ENCODE data around the gene MGAT5B. TPM values are rescaled to one million over a fixed set of nuclear protein-coding genes. Genes with fewer than 3 reads are reported as not detected.

Gene MGAT5B
- total RNA-seq, 1 experiment from 2014 or later: 4.9 TPM

DNA sequence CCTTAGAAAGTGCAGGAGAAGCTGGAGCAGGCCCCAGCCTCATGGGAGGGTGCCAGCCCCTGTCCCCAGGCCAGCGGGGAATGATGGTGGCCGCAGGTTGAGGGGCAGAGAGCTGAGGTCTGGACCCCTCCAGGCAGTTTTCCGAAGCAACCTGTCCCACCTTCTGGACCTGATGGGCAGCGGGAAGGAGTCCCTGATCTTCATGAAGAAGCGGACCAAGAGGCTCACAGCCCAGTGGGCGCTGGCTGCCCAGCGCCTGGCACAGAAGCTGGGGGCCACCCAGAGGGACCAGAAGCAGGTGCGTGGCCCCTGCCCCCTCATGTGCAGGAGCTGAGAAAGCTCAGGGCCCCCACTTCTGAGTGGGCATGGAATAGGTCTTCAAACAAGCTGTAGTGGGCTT lies 36.8 kb downstream of the MGAT5B start:
- no peaks in the 10 kb centered on the region for H3K9me3 ChIP-seq (ENCODE audit: low read length)
- DNase-seq (no peak), ATAC-seq (no peak)
- no peaks in the 10 kb centered on the region for H3K79me2 ChIP-seq (ENCODE audit: low read length)
- intact Hi-C loops (cut with micrococcal nuclease): no loop called here
- ChIA-PET POLR2A (ENCODE audit: unreplicated experiment) (no interaction called here), CTCF (no interaction called here)
- H3K27ac ChIP-seq (ENCODE audit: low read length): no peak overlapping the region
- H3K9ac ChIP-seq (ENCODE audit: low read length): no peak overlapping the region
- no peaks in the 10 kb centered on the region for H3F3A ChIP-seq (ENCODE audit: low read length, unreplicated experiment)
- H2AFZ ChIP-seq (ENCODE audit: low read length): no peak overlapping the region
- H4K20me1 ChIP-seq (ENCODE audit: low read length): no peaks in the 10 kb centered on the region
- H3K36me3 ChIP-seq (ENCODE audit: low read depth, low read length): peaks cover 7% of the 10 kb centered on the region; the same call in 1 of the 2 replicates
- H3K4me3 ChIP-seq (ENCODE audit: low read length): no peak overlapping the region
- TF ChIP-seq EZH2phosphoT487 (IDR thresholded peaks at IDR 0.05; ENCODE audit: borderline replicate concordance, low read length) (no peak), CTCF (conservative IDR thresholded peaks at IDR 0.05; ENCODE audit: low read depth, low read length) (no peak), EZH2 (IDR thresholded peaks at IDR 0.05; ENCODE audit: low read length, unreplicated experiment) (no peak)
- no TSS peak for BruUV-seq (replicated peaks)
- no peaks in the 10 kb centered on the region for H3K9me2 ChIP-seq (replicated peaks; ENCODE audit: low read length)
- no peaks in the 10 kb centered on the region for H3K27me3 ChIP-seq (ENCODE audit: low read length)
- H3K4me1 ChIP-seq (ENCODE audit: insufficient read depth, low read length): no peaks in the 10 kb centered on the region
- H3K4me2 ChIP-seq (ENCODE audit: low read length): no peak overlapping the region

GRCh38 chr17:76905836-76906235 lies 37.6 kb downstream of the MGAT5B start:
- no peak overlapping the region for H3K4me2 ChIP-seq (ENCODE audit: low read length)
- no peaks in the 10 kb centered on the region for H3F3A ChIP-seq (ENCODE audit: low read length, unreplicated experiment)
- H2AFZ ChIP-seq (ENCODE audit: low read length): no peak overlapping the region
- no peak overlapping the region for H3K4me3 ChIP-seq (ENCODE audit: low read length)
- ChIA-PET CTCF (no interaction called here), POLR2A (ENCODE audit: unreplicated experiment) (no interaction called here)
- no peaks in the 10 kb centered on the region for H3K27me3 ChIP-seq (ENCODE audit: low read length)
- H3K9me3 ChIP-seq (ENCODE audit: low read length): no peaks in the 10 kb centered on the region
- intact Hi-C loops (cut with micrococcal nuclease): no loop called here
- no peak overlapping the region for H3K9ac ChIP-seq (ENCODE audit: low read length)
- no peaks in the 10 kb centered on the region for H4K20me1 ChIP-seq (ENCODE audit: low read length)
- H3K4me1 ChIP-seq (ENCODE audit: insufficient read depth, low read length): no peaks in the 10 kb centered on the region
- H3K79me2 ChIP-seq (ENCODE audit: low read length): no peaks in the 10 kb centered on the region
- peaks cover 7% of the 10 kb centered on the region; the same call in 1 of the 2 replicates for H3K36me3 ChIP-seq (ENCODE audit: low read depth, low read length)
- BruUV-seq (replicated peaks): no TSS peak
- no peak overlapping the region for H3K27ac ChIP-seq (ENCODE audit: low read length)
- no peaks in the 10 kb centered on the region for H3K9me2 ChIP-seq (replicated peaks; ENCODE audit: low read length)
- ATAC-seq (no peak), DNase-seq (no peak)
- TF ChIP-seq CTCF (conservative IDR thresholded peaks at IDR 0.05; ENCODE audit: low read depth, low read length) (no peak), EZH2phosphoT487 (IDR thresholded peaks at IDR 0.05; ENCODE audit: borderline replicate concordance, low read length) (no peak), EZH2 (IDR thresholded peaks at IDR 0.05; ENCODE audit: low read length, unreplicated experiment) (no peak)

DNA sequence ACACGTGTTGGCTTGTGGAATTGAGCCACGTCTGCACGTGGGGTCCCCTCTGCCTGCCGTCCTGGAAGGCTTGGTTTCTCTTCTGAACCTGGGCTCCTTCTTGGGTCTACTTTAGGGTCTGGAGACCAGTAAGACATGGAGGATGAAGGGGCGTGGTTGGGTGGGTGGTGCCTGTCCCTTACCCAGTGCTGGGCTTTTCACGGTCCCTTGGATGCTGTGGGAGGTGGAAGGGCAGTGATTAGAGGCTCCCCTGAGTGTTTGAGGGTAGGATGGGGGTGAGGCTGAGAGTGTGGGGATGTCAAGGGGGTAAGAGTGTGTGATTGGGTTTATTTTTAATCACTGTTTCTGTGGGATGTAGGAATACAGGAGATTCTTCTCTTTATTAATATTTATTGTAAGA lies 38.3 kb downstream of the MGAT5B start:
- POLR2A ChIA-PET (ENCODE audit: unreplicated experiment): no interaction called here
- Histone ChIP-seq H3F3A (ENCODE audit: low read length, unreplicated experiment) (no peaks in the 10 kb centered on the region), H2AFZ (ENCODE audit: low read length) (no peak overlapping the region), H3K27me3 (ENCODE audit: low read length) (no peaks in the 10 kb centered on the region), H3K9me2 (replicated peaks; ENCODE audit: low read length) (no peaks in the 10 kb centered on the region), H4K20me1 (ENCODE audit: low read length) (peaks cover 1% of the 10 kb centered on the region; the same call in 1 of the 2 replicates), H3K27ac (ENCODE audit: low read length) (no peak overlapping the region), H3K9ac (ENCODE audit: low read length) (no peak overlapping the region), H3K36me3 (ENCODE audit: low read depth, low read length) (peaks cover 7% of the 10 kb centered on the region; the same call in 1 of the 2 replicates), H3K4me2 (ENCODE audit: low read length) (no peak overlapping the region), H3K4me1 (ENCODE audit: insufficient read depth, low read length) (no peaks in the 10 kb centered on the region), H3K9me3 (ENCODE audit: low read length) (no peaks in the 10 kb centered on the region), H3K79me2 (ENCODE audit: low read length) (no peaks in the 10 kb centered on the region), H3K4me3 (ENCODE audit: low read length) (no peak overlapping the region)
- no peak for TF ChIP-seq EZH2 (IDR thresholded peaks at IDR 0.05; ENCODE audit: low read length, unreplicated experiment)
- no peak for TF ChIP-seq CTCF (conservative IDR thresholded peaks at IDR 0.05; ENCODE audit: low read depth, low read length)
- no peak for TF ChIP-seq EZH2phosphoT487 (IDR thresholded peaks at IDR 0.05; ENCODE audit: borderline replicate concordance, low read length)
- CTCF ChIA-PET: no interaction called here
- no TSS peak for BruUV-seq (replicated peaks)
- intact Hi-C loops (cut with micrococcal nuclease): no loop called here
- DNase-seq (no peak), ATAC-seq (no peak)
